Measurements from ENCODE around the gene RAD51C.
A peak's percentile ranks its signal among the peaks of the same experiment; 100 is the strongest.

The RAD51C gene

DNA sequence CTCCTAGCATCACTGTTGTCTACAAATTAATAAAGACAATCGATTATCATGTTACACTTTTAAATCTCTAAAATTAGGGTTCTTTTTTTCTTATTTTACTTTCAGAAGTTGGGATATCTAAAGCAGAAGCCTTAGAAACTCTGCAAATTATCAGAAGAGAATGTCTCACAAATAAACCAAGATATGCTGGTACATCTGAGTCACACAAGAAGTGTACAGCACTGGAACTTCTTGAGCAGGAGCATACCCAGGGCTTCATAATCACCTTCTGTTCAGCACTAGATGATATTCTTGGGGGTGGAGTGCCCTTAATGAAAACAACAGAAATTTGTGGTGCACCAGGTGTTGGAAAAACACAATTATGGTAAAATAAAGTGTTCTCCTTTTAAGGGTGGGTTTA is 2.4 kb downstream of the RAD51C start:
- in situ Hi-C loops (cut with HindIII; ENCODE audit: low sequenced_read_pairs), result no loop called here
- TF ChIP-seq, protein P1, sequence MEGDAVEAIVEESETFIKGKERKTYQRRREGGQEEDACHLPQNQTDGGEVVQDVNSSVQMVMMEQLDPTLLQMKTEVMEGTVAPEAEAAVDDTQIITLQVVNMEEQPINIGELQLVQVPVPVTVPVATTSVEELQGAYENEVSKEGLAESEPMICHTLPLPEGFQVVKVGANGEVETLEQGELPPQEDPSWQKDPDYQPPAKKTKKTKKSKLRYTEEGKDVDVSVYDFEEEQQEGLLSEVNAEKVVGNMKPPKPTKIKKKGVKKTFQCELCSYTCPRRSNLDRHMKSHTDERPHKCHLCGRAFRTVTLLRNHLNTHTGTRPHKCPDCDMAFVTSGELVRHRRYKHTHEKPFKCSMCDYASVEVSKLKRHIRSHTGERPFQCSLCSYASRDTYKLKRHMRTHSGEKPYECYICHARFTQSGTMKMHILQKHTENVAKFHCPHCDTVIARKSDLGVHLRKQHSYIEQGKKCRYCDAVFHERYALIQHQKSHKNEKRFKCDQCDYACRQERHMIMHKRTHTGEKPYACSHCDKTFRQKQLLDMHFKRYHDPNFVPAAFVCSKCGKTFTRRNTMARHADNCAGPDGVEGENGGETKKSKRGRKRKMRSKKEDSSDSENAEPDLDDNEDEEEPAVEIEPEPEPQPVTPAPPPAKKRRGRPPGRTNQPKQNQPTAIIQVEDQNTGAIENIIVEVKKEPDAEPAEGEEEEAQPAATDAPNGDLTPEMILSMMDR (IDR thresholded peaks at IDR 0.05; ENCODE audit: low read depth, low read length, missing control alignments), result no peak
- H3K4me3 ChIP-seq (ENCODE audit: low read depth, low read length), result no peak overlapping the region
- no peak for DNase-seq (ENCODE audit: low read depth)

DNA sequence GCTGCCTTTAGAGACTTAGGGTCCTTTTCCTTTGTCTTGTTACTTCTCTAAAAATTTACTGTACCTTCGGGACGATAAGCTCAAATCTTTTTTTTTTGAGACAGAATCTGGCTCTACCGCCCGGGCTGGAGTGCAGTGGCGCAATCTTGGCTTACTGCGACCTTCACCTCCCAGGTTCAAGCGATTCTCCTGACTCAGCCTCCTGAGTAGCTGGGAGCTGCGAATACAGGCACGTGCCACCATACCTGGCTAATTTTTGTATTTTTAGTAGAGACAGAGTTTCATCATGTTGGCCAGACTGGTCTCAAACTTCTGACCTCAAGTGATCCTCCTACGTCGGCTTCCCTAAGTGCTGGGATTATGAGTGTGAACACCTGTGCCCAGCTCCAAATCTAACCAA is 7.4 kb downstream of the RAD51C start:
- in situ Hi-C loops (cut with HindIII; ENCODE audit: low sequenced_read_pairs), result no loop called here
- H3K4me3 ChIP-seq (ENCODE audit: low read depth, low read length), result no peak overlapping the region
- TF ChIP-seq, protein P1 (IDR thresholded peaks at IDR 0.05; ENCODE audit: low read depth, low read length, missing control alignments), result no peak
- no peak for DNase-seq (ENCODE audit: low read depth)

DNA sequence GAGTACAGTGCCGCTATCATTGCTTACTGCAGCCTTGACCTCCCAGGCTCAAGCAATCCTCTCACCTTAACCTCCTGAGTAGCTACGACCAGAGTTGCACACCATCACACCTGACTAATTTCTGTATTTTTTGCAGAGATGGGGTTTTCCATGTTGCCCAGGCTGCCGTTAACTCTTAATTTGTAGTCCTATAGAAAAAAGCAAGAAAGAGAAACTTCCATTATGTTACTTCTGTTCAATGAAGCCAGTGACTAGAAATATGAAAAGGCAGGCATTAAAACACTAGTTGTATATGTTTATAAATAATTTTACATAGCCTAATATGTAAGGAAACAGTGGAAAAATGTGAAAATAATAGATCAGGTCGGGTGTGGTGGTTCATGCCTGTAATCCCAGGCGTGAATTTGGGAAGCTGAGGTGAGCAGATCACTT is 9.7 kb downstream of the RAD51C start:
- no peak for DNase-seq (ENCODE audit: low read depth)
- H3K4me3 ChIP-seq (ENCODE audit: low read depth, low read length), result no peak overlapping the region
- TF ChIP-seq, protein P1 (IDR thresholded peaks at IDR 0.05; ENCODE audit: low read depth, low read length, missing control alignments), result no peak
- in situ Hi-C loops (cut with HindIII; ENCODE audit: low sequenced_read_pairs), result no loop called here

DNA sequence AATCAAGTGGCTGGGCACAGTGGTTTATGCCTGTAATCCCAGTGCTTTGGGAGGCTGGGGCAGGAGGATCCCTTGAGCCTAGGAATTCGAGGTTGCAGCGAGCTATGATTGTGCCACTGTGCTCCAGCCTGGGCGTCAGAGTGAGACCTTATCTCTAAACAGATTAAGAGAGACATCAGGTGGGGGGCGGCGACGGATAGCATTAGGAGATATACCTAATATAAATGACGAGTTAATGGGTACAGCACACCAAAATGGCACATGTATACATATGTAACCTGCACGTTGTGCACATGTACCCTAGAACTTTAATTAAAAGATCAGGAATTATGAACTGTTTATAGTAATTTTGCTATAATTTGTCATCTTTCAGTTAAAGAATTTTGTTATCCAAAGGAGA is 10.3 kb downstream of the RAD51C start:
- in situ Hi-C loops (cut with HindIII; ENCODE audit: low sequenced_read_pairs), result no loop called here
- DNase-seq (ENCODE audit: low read depth), result no peak
- H3K4me3 ChIP-seq (ENCODE audit: low read depth, low read length), result no peak overlapping the region
- TF ChIP-seq, protein P1 (IDR thresholded peaks at IDR 0.05; ENCODE audit: low read depth, low read length, missing control alignments), result no peak

DNA sequence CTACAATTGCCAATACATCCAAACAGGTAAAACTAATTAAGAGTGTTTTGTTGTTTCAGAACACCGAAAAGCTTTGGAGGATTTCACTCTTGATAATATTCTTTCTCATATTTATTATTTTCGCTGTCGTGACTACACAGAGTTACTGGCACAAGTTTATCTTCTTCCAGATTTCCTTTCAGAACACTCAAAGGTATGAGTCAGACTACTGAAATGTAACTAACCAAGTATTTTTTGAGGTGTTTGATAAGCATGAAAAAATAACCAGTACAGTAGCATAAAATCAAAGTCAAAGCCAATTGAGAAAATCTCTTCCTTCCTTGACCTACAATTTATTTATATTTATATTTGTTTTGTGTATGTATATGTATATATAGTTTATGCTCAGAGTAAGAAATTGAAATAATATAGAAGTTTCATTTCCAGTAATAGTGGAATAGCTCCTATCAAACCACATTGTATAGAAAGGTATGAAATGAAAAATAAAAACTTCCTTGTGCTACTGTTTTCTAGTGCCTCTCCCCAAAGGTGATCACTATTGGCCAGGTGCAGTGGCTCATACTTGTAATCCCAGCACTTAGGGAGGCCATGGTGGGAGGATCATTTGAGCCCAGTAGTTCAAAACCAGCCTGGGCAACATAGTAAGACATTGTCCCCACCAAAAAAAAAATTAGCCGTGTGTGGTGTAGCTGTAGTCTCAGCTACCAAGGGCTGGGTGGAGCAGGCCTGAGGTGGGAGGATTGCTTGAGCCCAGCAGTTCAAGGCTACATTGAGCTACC is 10.9 kb downstream of the RAD51C start:
- TF ChIP-seq, protein P1 (IDR thresholded peaks at IDR 0.05; ENCODE audit: low read depth, low read length, missing control alignments), result no peak
- H3K4me3 ChIP-seq (ENCODE audit: low read depth, low read length), result no peak overlapping the region
- in situ Hi-C loops (cut with HindIII; ENCODE audit: low sequenced_read_pairs), result no loop called here
- peak; percentile 34 for DNase-seq (ENCODE audit: low read depth)

DNA sequence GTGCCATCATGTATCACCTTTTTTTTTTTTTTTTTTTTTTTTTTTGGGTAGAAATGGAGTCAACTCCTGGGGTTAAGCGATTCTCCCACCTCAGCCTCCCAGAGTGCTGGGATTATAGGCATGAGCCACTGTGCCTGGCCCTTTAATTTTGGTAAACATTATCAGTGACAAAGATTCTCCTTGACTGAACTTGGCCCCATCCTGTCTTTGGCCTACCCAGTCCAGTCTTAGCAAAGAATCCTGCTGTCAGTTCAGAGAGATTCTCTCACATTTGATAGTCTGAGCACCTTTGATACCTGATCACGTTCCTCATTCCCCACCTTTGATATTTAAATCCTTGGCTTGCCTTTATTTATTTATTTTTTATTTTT is 11.5 kb downstream of the RAD51C start:
- TF ChIP-seq, protein P1 (IDR thresholded peaks at IDR 0.05; ENCODE audit: low read depth, low read length, missing control alignments), result no peak
- DNase-seq (ENCODE audit: low read depth), result no peak
- H3K4me3 ChIP-seq (ENCODE audit: low read depth, low read length), result no peak overlapping the region
- in situ Hi-C loops (cut with HindIII; ENCODE audit: low sequenced_read_pairs), result no loop called here

Data from astrocyte of the cerebellum (primary cell).